OCI-LY7 (cell line): Measurements from ENCODE around the gene VSIG2.

Experiments used
- CTCF ChIP-seq: fragments of 200-600 bp; sonication (generic); conservative IDR thresholded peaks from 2 replicates; pipeline ENCODE4 v1.5.1; 2014; ENCODE audit warnings: mild to moderate bottlenecking, antibody characterized with exemption, low read length, moderate library complexity, mixed read lengths
- EZH2phosphoT487 ChIP-seq: fragments of 200-600 bp; sonication (generic); IDR thresholded peaks from 2 replicates; pipeline ENCODE4 v1.6.1; 2018; ENCODE audit warnings: low read depth, borderline replicate concordance, mild to moderate bottlenecking, mixed run types, antibody characterized with exemption, low read length, moderate library complexity, mixed read lengths

- TF ChIP-seq CTCF: no peak
- TF ChIP-seq EZH2phosphoT487: no peak
Measured at GRCh38 chr11:124742555-124742954, 9.5 kb downstream of the VSIG2 start.
